CD14-positive monocyte (primary cell): ENCODE results near the gene ZNF280D. TPM values are rescaled to one million over a fixed set of nuclear protein-coding genes. Genes with fewer than 3 reads are reported as not detected.
"Not testable (repeated sequence)": the region's sequence is repeated elsewhere in the genome, so short reads cannot be mapped to it uniquely, and the experiment has no call there.

Source experiments
- DNase-seq, 3 donors: peaks; one replicate each; pipeline ENCODE4 v3.0.0-alpha.2; 2011 to 2022
- H2AFZ ChIP-seq: 2 replicates; pipeline ENCODE4 v1.6.0; 2012; ENCODE audit warnings: mild to moderate bottlenecking, low read depth, low read length, inconsistent platforms; ENCODE audit not compliant: insufficient read depth, poor library complexity, severe bottlenecking
- H3K27ac ChIP-seq, 2 donors: 1 replicate in 1 of 2; 2 replicates in 1 of 2; pipeline ENCODE4 v1.5.1; 2012 to 2013; ENCODE audit warnings: low read length in 2 of 2, control low read depth in 1 of 2, inconsistent platforms in 1 of 2, low read depth in 1 of 2, mild to moderate bottlenecking in 1 of 2
- H3K27me3 ChIP-seq, 2 donors: one replicate each; pipeline versions ENCODE4 v1.6.0 to v1.6.1; 2011 to 2013; ENCODE audit warnings: low read length in 2 of 2; ENCODE audit not compliant: control insufficient read depth in 2 of 2, insufficient read depth in 2 of 2
- H3K36me3 ChIP-seq, 2 donors: replicated peaks in 1 of 2; 1 replicate in 1 of 2; 2 replicates in 1 of 2; pipeline versions ENCODE4 v1.5.1 to v1.6.1; 2012 to 2013; ENCODE audit warnings: low read length in 2 of 2, control low read depth in 1 of 2, inconsistent platforms in 1 of 2, mild to moderate bottlenecking in 1 of 2; ENCODE audit not compliant: insufficient read depth in 2 of 2, control insufficient read depth in 1 of 2
- H3K4me1 ChIP-seq, 2 donors: 1 replicate in 1 of 2; 2 replicates in 1 of 2; pipeline versions ENCODE4 v1.5.1 to v1.6.1; 2012 to 2013; ENCODE audit warnings: low read length in 2 of 2, control low read depth in 1 of 2, inconsistent platforms in 1 of 2, mild to moderate bottlenecking in 1 of 2, moderate library complexity in 1 of 2; ENCODE audit not compliant: insufficient read depth in 2 of 2, control insufficient read depth in 1 of 2
- H3K4me2 ChIP-seq: replicated peaks from 2 replicates; pipeline ENCODE3; 2012; ENCODE audit warnings: low read length, moderate library complexity, mild to moderate bottlenecking; ENCODE audit not compliant: poor library complexity, severe bottlenecking; ENCODE audit errors: extremely low read depth
- H3K4me3 ChIP-seq, 3 experiments: fragments of 200-600 bp in 1 of 3; sonication (generic) in 1 of 3; replicated peaks in 1 of 3; 1 replicate in 2 of 3; 2 replicates in 1 of 3; pipeline ENCODE4 v1.5.1; 2011 to 2013; ENCODE audit warnings: low read length in 3 of 3, mild to moderate bottlenecking in 3 of 3, control low read depth in 2 of 3, low read depth in 2 of 3, inconsistent platforms in 1 of 3, moderate library complexity in 1 of 3
- H3K79me2 ChIP-seq: 2 replicates; pipeline ENCODE4 v1.6.0; 2012; ENCODE audit warnings: mild to moderate bottlenecking, control low read depth, inconsistent platforms, low read length, moderate library complexity; ENCODE audit not compliant: insufficient read depth
- H3K9ac ChIP-seq: 2 replicates; pipeline ENCODE4 v1.6.0; 2017; ENCODE audit warnings: low read length, mild to moderate bottlenecking; ENCODE audit not compliant: insufficient read depth, poor library complexity, severe bottlenecking
- H3K9me3 ChIP-seq, 2 donors: replicated peaks in 1 of 2; 1 replicate in 1 of 2; 2 replicates in 1 of 2; pipeline versions ENCODE4 v1.5.1 to v1.6.1; 2012 to 2013; ENCODE audit warnings: low read length in 2 of 2, control low read depth in 1 of 2; ENCODE audit not compliant: control insufficient read depth in 1 of 2, insufficient read depth in 1 of 2
- H4K20me1 ChIP-seq: 2 replicates; pipeline ENCODE4 v1.6.0; 2012; ENCODE audit warnings: mild to moderate bottlenecking, low read length, control low read depth, moderate library complexity; ENCODE audit not compliant: insufficient read depth
- H3K27ac Mint-ChIP-seq, 7 donors: one replicate each; pipeline ENCODE4 v1.8.0; 2020; ENCODE audit warnings: mild to moderate bottlenecking in 7 of 7, mixed read lengths in 7 of 7, moderate library complexity in 6 of 7, inconsistent platforms in 2 of 7
- H3K27me3 Mint-ChIP-seq, 3 donors: one replicate each; pipeline ENCODE4 v1.8.0; 2021 to 2022; ENCODE audit warnings: low read depth in 3 of 3, mild to moderate bottlenecking in 3 of 3, mixed read lengths in 3 of 3, moderate library complexity in 3 of 3, inconsistent platforms in 1 of 3
- H3K36me3 Mint-ChIP-seq, 2 donors: one replicate each; pipeline ENCODE4 v1.8.0; 2020; ENCODE audit warnings: mixed read lengths in 2 of 2, inconsistent platforms in 1 of 2, mild to moderate bottlenecking in 1 of 2
- H3K4me1 Mint-ChIP-seq: one replicate; pipeline ENCODE4 v1.8.0; 2020; ENCODE audit warnings: mild to moderate bottlenecking, mixed read lengths
- H3K4me3 Mint-ChIP-seq, 2 donors: one replicate each; pipeline ENCODE4 v1.8.0; 2020; ENCODE audit warnings: mild to moderate bottlenecking in 2 of 2, mixed read lengths in 2 of 2, moderate library complexity in 1 of 2
- H3K9me3 Mint-ChIP-seq, 7 donors: one replicate each; pipeline ENCODE4 v1.8.0; 2020 to 2022; ENCODE audit warnings: mixed read lengths in 7 of 7, mild to moderate bottlenecking in 6 of 7, moderate library complexity in 6 of 7, inconsistent platforms in 2 of 7
- WGBS: methylation state at CpG from one replicate; pipeline ENCODE4 v1.1.5; 2013; ENCODE audit warnings: missing lambda C conversion rate; ENCODE audit not compliant: insufficient coverage; 5-methylcytosine and 5-hydroxymethylcytosine counted together
- intact Hi-C, 2 donors: fragments of 100-400 bp; cut with micrococcal nuclease; formaldehyde crosslinking; loops; one replicate each; pipeline versions ENCODE4 v1.15.0 to v1.15.1; 2023
- polyA plus RNA-seq, 3 donors: library from polyadenylated mRNA; depleted of rRNA in 1 of 3; unstranded in 2 of 3; stranded (reverse) in 1 of 3; fragments of 300-500 nt in 2 of 3; fragments of >200 nt in 1 of 3; fragmentation: Illumina TruSeq in 2 of 3; gene quantifications; 1 replicate in 2 of 3; 2 replicates in 1 of 3; pipeline ENCODE4 v1.2.3, GENCODE V29; 2012 to 2021
- TF ChIP-seq, protein P1 (sequence below): fragments of 200-600 bp; IDR thresholded peaks from one replicate; pipeline ENCODE4 v1.8.0; 2022; ENCODE audit warnings: antibody characterized with exemption, mild to moderate bottlenecking

Gene ZNF280D
- polyA plus RNA-seq, 3 donors, result 5.1 to 14.2 (median 8.0) TPM

DNA sequence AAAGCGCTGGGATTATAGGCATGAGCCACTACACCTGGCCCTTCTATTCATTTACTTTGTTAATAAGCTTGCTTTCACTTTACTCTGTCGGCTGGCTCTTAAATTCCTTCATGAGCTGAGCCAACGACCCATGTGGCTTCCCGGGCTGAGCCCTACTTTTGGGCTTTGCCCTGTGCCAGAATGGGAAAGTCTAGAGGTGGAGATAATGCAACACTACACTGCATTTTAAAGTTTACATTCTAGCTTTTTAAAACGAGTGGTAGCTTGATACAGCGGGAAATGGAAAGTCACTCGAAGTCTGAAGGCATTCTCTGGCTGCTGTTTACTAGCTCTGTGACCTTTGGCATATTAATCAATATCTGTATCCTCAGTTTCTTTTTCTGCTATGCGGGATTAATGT lies 49.0 kb upstream of the ZNF280D start:
- intact Hi-C loops, result no loop called here
- Histone ChIP-seq H3K36me3 (no peaks in the 10 kb centered on the region), H3K4me2 (no peak overlapping the region), H3K27ac (no peak overlapping the region), H3K79me2 (no peaks in the 10 kb centered on the region), H3K4me1 (no peaks in the 10 kb centered on the region), H3K9me3 (peaks cover 0 to 4% of the 10 kb centered on the region in 2 donors), H3K27me3 (no peaks in the 10 kb centered on the region), H3K4me3 (no peak overlapping the region), H4K20me1 (no peaks in the 10 kb centered on the region), H3K9ac (no peak overlapping the region), H2AFZ (no peak overlapping the region)
- no peak overlapping the region for H3K4me3 Mint-ChIP-seq
- no peaks in the 10 kb centered on the region for H3K36me3 Mint-ChIP-seq
- H3K27ac Mint-ChIP-seq, result no peak overlapping the region
- peaks cover 0 to under 1% (median 0%) of the 10 kb centered on the region in 3 donors for H3K27me3 Mint-ChIP-seq
- 100% methylated on average over 1 of the region's 8 CpGs for WGBS
- TF ChIP-seq, protein P1, sequence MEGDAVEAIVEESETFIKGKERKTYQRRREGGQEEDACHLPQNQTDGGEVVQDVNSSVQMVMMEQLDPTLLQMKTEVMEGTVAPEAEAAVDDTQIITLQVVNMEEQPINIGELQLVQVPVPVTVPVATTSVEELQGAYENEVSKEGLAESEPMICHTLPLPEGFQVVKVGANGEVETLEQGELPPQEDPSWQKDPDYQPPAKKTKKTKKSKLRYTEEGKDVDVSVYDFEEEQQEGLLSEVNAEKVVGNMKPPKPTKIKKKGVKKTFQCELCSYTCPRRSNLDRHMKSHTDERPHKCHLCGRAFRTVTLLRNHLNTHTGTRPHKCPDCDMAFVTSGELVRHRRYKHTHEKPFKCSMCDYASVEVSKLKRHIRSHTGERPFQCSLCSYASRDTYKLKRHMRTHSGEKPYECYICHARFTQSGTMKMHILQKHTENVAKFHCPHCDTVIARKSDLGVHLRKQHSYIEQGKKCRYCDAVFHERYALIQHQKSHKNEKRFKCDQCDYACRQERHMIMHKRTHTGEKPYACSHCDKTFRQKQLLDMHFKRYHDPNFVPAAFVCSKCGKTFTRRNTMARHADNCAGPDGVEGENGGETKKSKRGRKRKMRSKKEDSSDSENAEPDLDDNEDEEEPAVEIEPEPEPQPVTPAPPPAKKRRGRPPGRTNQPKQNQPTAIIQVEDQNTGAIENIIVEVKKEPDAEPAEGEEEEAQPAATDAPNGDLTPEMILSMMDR, result no peak
- peaks cover 6% of the 10 kb centered on the region for H3K4me1 Mint-ChIP-seq
- DNase-seq, result no peak
- H3K9me3 Mint-ChIP-seq, result peaks cover 0 to 20% (median 12%) of the 10 kb centered on the region in 7 donors

DNA sequence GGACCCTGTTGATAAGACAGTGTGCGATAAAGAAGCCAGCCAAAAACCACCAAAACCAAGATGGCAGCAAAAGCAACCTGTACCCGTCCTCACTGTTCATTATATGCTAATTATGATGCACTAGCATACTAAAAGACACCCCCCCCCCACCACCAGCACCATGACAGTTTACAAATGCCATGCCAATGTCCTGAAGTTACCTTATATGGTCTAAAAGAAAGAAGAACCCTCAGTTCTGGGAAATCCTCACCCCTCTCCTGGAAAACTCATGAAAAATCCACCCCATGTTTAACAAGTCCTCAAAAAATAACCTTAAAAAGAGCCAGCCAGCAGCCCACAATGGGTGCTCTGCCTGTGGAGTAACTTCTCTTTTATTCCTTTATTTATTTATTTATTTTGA lies 48.4 kb upstream of the ZNF280D start:
- intact Hi-C loops, result no loop called here
- no peaks in the 10 kb centered on the region for H3K27me3 ChIP-seq
- peaks cover 0 to 20% (median 11%) of the 10 kb centered on the region in 7 donors for H3K9me3 Mint-ChIP-seq
- TF ChIP-seq, protein P1, result no peak
- no peak overlapping the region for H3K4me2 ChIP-seq
- H3K27ac Mint-ChIP-seq, result no peak overlapping the region
- H3K9me3 ChIP-seq, result peaks cover 0 to 4% of the 10 kb centered on the region in 2 donors
- no peak overlapping the region for H3K27ac ChIP-seq
- no peaks in the 10 kb centered on the region for H3K36me3 ChIP-seq
- no peak overlapping the region for H3K4me3 Mint-ChIP-seq
- no peak overlapping the region for H3K4me3 ChIP-seq
- no peaks in the 10 kb centered on the region for H3K4me1 ChIP-seq
- H3K79me2 ChIP-seq, result no peaks in the 10 kb centered on the region
- DNase-seq, result no peak
- no peak overlapping the region for H3K9ac ChIP-seq
- no peaks in the 10 kb centered on the region for H4K20me1 ChIP-seq
- peaks cover 6% of the 10 kb centered on the region for H3K4me1 Mint-ChIP-seq
- H3K27me3 Mint-ChIP-seq, result no peaks in the 10 kb centered on the region
- WGBS, result no CpG with 5 or more reads among the region's 2 CpGs
- H3K36me3 Mint-ChIP-seq, result no peaks in the 10 kb centered on the region
- no peak overlapping the region for H2AFZ ChIP-seq

DNA sequence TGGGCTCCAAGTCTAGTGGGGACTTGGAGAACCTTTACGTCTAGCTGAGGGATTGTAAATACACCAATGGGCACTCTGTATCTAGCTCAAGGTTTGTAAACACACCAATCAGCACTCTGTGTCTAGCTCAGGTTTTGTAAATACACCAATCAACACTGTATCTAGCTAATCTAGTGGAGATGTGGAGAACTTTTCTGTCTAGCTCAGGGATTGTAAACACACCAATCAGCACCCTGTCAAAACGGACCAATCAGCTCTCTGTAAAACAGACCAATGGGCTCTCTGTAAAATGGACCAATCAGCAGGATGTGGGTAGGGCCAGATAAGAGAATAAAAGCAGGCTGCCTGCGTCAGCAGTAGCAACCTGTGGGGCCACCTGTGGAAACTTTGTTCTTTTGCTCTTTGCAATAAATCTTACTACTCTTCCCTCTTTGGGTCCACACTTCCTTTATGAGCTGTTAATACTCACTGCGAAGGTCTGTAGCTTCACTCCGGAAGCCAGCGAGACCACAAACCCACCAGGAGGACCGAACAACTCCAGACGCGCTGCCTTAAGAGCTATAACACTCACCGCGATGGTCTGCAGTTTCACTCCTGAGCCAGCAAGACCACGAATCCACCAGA lies 46.9 kb upstream of the ZNF280D start:
- peaks cover 17% of the 10 kb centered on the region for H3K4me1 Mint-ChIP-seq
- H3K79me2 ChIP-seq, DNase-seq, intact Hi-C loops, H3K36me3 ChIP-seq, H3K9me3 ChIP-seq, H3K4me3 ChIP-seq, H3K36me3 Mint-ChIP-seq, H3K27me3 Mint-ChIP-seq, H3K27ac ChIP-seq, H3K9ac ChIP-seq, H3K4me2 ChIP-seq, H3K27me3 ChIP-seq, H4K20me1 ChIP-seq, H3K4me1 ChIP-seq: not testable (repeated sequence)
- peak overlapping the region in 1 of 7 donors; percentile 28 for H3K27ac Mint-ChIP-seq
- H2AFZ ChIP-seq, result peak overlapping the region; percentile 33
- peaks cover 0 to 20% (median 11%) of the 10 kb centered on the region in 7 donors for H3K9me3 Mint-ChIP-seq
- H3K4me3 Mint-ChIP-seq, result peak overlapping the region in 1 of 2 donors; percentile 14
- 0% methylated on average over 6 of the region's 12 CpGs for WGBS
